Activated T-helper 1 cell treated with anti-CD3 and anti-CD28 coated beads, Interleukin-12 subunit alpha, Interleukin-12 subunit beta, Interleukin-2, Interleukin-4 antibody, amounts not matched to agents 30 ng/mL and 10 ng/mL and 1 ng/mL, durations not matched to agents 14 hours and 24 hours and 36 hours (primary cell): ENCODE measurements around the gene APC2. TPM values are rescaled to one million over a fixed set of nuclear protein-coding genes. Genes with fewer than 3 reads are reported as not detected.

Experiments used
- DNase-seq: peaks from one replicate; pipeline ENCODE4 v3.0.0; 2021; ENCODE audit warnings: low spot score
- H3K27ac Mint-ChIP-seq: one replicate; pipeline ENCODE4 v1.8.0; 2021; ENCODE audit warnings: mild to moderate bottlenecking, mixed read lengths
- H3K27me3 Mint-ChIP-seq: one replicate; pipeline ENCODE4 v1.8.0; 2022; ENCODE audit warnings: mild to moderate bottlenecking, moderate library complexity, mixed read lengths; ENCODE audit not compliant: insufficient read depth
- H3K36me3 Mint-ChIP-seq: one replicate; pipeline ENCODE4 v1.8.0; 2021; ENCODE audit warnings: low read depth, mixed read lengths
- H3K4me1 Mint-ChIP-seq: one replicate; pipeline ENCODE4 v1.8.0; 2021; ENCODE audit warnings: low read depth, mixed read lengths
- H3K4me3 Mint-ChIP-seq: one replicate; pipeline ENCODE4 v1.8.0; 2021; ENCODE audit warnings: mild to moderate bottlenecking, moderate library complexity, mixed read lengths
- H3K9me3 Mint-ChIP-seq: one replicate; pipeline ENCODE4 v1.8.0; 2021; ENCODE audit warnings: mixed read lengths
- intact Hi-C: fragments of 100-400 bp; cut with micrococcal nuclease; formaldehyde crosslinking; loops from one replicate; pipeline ENCODE4 v1.15.1; 2024
- total RNA-seq: library from RNA; stranded (reverse); gene quantifications from 2 replicates; pipeline ENCODE4 v1.2.3, GENCODE V29; 2022

APC2 gene
- total RNA-seq = 0.16 and 0.17 TPM in 2 replicates

GRCh38 chr19:1449467-1450442, at the start of gene APC2:
Gene APC2, plus strand, starts transcription at chr19:1450121. Its CDS starts 2,881 bp downstream, at chr19:1453002.
- no peak for DNase-seq
- Mint-ChIP-seq H3K9me3 (no peaks in the 10 kb centered on the region), H3K27ac (no peak within 1 kb of the TSS), H3K4me3 (no peak within 1 kb of the TSS), H3K36me3 (no peaks in the 10 kb centered on the region), H3K4me1 (peaks cover 7% of the 10 kb centered on the region), H3K27me3 (peaks cover 46% of the 10 kb centered on the region)
- intact Hi-C loops = loop anchor here (5.0 kb wide), 1 partner anchor 318 kb away; no protein-coding TSS in a partner anchor

DNA sequence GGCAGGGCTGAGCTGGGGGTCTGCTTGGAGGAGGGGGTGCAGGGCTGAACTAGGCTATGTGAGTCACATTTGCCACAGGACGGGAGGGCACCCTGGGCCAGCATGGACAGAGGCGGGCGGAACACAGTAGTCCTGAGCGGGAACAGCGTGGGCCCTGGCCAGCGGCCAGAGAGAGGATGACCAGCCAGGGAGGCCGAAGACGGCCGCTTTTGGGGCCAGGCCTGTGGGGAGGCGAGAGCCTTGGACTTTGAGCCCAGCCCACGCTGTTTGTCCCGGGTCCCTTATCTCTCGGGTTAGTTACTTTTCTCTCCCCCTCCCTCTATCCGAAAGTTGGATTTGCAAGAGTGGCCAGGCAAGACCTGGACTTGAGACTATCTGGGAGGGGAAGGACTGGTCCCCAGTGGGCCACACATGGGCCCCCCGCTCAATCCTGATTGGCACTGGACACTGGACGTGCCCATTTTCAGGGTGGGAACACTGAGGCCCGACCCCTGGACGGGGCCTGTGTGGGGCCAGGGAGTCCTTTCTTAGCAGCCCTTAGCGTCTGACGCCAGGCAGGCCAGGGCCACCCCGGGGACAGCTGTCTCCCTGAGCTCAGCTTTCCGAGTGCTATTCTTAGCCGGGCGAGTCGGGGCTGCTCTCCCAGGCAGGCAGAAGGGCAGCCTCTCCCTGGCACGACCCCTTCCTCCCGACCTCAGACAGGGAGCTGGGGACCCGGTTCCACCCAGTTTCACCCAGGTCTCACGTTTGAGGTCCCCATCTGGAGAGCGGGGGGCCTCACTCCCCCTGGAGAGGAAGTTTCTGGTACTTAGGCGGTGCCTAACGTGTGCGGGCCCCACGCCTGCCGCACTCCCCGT, 49.4 kb upstream of the APC2 start:
- H3K36me3 Mint-ChIP-seq = no peaks in the 10 kb centered on the region
- H3K4me1 Mint-ChIP-seq = peaks cover 5% of the 10 kb centered on the region
- peak overlapping the region; percentile 73 for H3K4me3 Mint-ChIP-seq
- intact Hi-C loops = no loop called here
- H3K27ac Mint-ChIP-seq = no peak overlapping the region
- peaks cover 7% of the 10 kb centered on the region for H3K27me3 Mint-ChIP-seq
- H3K9me3 Mint-ChIP-seq = no peaks in the 10 kb centered on the region
- no peak for DNase-seq

GRCh38 chr19:1401138-1401888, 48.6 kb upstream of the APC2 start, which contains the start of gene GAMT:
Gene GAMT, minus strand, starts transcription at chr19:1401542. Its CDS starts 66 bp downstream, at chr19:1401476.
- Mint-ChIP-seq H3K36me3 (no peaks in the 10 kb centered on the region), H3K27ac (no peak within 1 kb of the TSS), H3K9me3 (no peaks in the 10 kb centered on the region), H3K4me3 (peak within 1 kb of the TSS; percentile 73), H3K4me1 (peaks cover 5% of the 10 kb centered on the region), H3K27me3 (peaks cover 7% of the 10 kb centered on the region)
- DNase-seq = peak; percentile 54
- intact Hi-C loops = no loop called here

DNA sequence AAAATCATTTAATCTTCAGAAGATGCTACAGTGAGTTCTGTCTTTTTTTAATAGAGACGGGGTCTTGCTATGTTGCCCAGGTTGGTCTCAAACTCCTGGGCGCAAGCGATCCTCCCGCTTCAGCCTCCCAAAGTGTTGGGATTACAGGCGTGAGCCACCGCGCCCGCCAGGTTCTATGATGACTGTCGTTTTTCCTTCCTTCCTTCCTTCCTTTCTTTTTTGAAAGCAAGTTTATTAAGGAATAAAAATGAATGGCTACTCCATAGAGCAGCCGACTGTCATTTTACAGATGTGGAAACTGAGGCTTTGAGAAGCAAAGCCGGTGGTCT, 48.1 kb upstream of the APC2 start:
- H3K36me3 Mint-ChIP-seq = no peaks in the 10 kb centered on the region
- H3K9me3 Mint-ChIP-seq = no peaks in the 10 kb centered on the region
- DNase-seq = no peak
- peak overlapping the region; percentile 51 for H3K4me3 Mint-ChIP-seq
- intact Hi-C loops = no loop called here
- peaks cover 7% of the 10 kb centered on the region for H3K27me3 Mint-ChIP-seq
- H3K27ac Mint-ChIP-seq = no peak overlapping the region
- H3K4me1 Mint-ChIP-seq = peaks cover 10% of the 10 kb centered on the region

GRCh38 chr19:1402411-1403070, 47.4 kb upstream of the APC2 start:
- Mint-ChIP-seq H3K27me3 (peaks cover 7% of the 10 kb centered on the region), H3K9me3 (no peaks in the 10 kb centered on the region), H3K36me3 (no peaks in the 10 kb centered on the region), H3K27ac (no peak overlapping the region), H3K4me1 (peaks cover 10% of the 10 kb centered on the region), H3K4me3 (peak overlapping the region; percentile 76)
- DNase-seq = no peak
- intact Hi-C loops = no loop called here

DNA sequence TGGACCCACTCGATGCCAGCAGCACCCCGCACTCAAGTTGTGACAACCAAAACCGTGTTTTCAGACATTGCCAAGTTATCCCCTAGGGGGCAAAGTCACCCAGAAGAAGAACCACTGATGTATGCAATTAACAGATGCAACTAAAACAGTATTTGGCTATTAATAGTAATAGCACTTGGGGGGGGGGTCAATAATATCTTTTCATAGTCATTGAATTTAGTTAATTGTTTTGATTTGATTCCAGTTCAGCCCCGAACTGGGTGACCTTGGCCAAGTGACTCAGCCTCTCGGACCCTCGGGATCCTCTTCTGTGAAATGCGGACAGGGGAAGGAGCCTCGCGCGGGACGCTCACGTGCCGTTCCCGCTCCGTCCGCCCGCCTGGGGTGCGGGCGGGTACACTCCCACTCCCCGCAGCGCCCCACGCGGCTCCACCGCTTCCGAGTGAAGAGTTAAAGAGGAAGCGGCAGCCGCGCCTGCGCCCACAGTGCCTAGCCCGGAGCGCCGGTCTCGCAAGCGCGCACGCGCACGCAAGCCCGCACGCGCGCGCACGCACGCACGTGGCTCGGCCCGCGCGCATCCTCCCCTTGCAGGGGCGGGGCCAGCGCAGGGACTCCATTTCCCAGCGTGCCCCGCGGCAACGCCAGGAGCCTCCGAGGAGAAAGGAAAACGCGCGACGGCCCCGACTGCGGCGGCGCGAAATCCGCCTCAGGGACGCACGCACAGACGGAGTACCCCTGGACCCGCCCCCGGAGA, 43.0 kb upstream of the APC2 start:
- H3K27me3 Mint-ChIP-seq = peaks cover 7% of the 10 kb centered on the region
- H3K4me3 Mint-ChIP-seq = peak overlapping the region; percentile 76
- no peaks in the 10 kb centered on the region for H3K9me3 Mint-ChIP-seq
- peaks cover 14% of the 10 kb centered on the region for H3K36me3 Mint-ChIP-seq
- H3K4me1 Mint-ChIP-seq = peaks cover 33% of the 10 kb centered on the region
- intact Hi-C loops = loop anchor here (1.0 to 5.0 kb wide), 8 partner anchors 24 to 1375 kb away; partner anchors contain the start of genes FAM174C, KLF16, NDUFS7 and PCSK4
- peak overlapping the region; percentile 83 for H3K27ac Mint-ChIP-seq
- DNase-seq = peak; percentile 100

DNA sequence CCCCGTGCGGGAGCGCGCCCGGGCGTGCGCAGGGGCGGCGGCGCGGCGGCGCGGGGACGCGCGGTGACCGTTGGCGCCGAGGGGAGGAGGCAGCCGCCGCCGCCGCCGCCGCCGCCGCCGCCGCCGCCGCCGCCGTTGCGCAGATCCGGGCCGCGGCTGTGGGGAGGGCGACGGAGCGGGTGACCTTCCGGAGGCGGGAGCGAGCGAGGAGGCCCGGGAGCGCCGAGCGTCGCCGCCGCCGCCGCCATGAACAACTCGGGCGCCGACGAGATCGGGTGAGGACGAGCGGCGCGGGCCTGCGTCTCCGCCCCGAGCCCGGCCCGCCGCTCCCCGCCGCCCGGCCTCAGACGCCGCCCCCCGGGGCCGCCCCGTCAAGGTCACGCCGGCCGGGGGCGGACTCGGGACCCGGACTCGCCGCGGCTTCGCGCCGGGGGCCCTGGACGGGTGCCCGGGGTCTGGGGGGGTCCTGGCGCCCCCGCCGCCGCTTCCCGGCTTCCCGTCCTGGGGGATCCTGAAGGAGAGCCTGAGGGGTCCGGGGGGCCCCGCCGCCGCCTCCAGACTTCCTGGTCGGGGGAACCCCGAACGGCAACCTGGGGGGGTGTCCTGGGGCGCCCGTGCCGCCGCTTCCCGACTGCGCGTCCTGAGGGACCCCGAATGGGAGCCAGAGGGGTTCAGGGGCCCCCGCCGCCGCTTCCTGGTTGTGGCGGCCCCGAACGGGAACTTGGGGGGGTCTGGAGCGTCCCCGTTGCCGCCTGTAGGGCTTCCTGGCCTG, 42.2 kb upstream of the APC2 start, which contains the start of gene DAZAP1:
Gene DAZAP1, plus strand, starts transcription at position 59 of the 772 bp plus-strand sequence. Its CDS starts 188 bp downstream, at position 247.
- DNase-seq = no peak
- intact Hi-C loops = loop anchor here (1.0 to 5.0 kb wide), 8 partner anchors 24 to 1375 kb away; partner anchors contain the start of genes FAM174C, KLF16, NDUFS7 and PCSK4
- peak within 1 kb of the TSS; percentile 98 for H3K4me3 Mint-ChIP-seq

DNA sequence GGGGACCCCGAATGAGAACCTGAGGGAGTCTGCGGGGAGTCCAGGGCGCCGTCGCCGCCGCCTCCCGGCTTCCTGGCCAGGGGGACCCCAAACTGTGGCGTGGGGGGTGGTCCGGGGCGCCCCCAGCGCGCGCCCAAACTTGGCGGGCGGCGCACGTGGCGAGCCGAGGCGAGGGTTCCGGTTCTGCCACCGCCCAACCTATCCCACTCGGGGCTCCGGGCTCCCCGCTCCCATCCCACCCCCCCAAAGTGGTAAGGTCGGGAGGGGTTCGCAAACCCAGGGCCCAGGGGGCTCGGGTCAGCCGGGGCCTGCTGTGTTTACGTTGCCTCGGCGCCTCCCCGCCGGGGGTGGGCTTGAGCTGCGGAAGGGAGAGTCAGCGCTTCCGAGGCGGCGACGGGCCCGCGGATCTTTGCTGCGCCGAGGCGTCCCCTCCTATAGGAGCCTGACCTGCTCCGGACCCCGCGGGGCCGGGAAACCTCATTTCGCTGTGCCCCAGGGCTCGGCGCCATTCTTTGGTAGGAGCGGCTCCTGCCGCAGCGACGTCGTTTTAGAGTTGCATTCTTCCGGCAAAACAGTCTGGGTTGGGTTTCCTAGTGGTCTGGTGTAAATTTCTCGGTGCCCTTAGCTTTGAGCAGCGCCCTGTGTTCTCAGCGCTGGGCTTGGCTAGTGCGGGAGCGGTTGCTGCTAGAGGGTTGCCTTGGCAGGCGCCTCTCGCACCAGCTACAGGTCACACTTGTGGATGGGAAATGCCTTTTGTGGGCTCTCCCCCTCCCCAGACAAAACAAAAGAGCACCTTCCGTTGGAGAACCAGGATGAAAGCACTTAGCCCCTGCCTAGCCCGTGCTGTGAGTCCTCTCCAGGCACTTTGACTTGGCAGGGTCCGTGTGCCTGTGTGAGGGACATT, 41.4 kb upstream of the APC2 start:
- H3K27ac Mint-ChIP-seq = peak overlapping the region; percentile 98
- H3K4me1 Mint-ChIP-seq = peaks cover 31% of the 10 kb centered on the region
- no peaks in the 10 kb centered on the region for H3K9me3 Mint-ChIP-seq
- peaks cover 14% of the 10 kb centered on the region for H3K36me3 Mint-ChIP-seq
- intact Hi-C loops = loop anchor here (5.0 kb wide), 2 partner anchors 454 to 1374 kb away; partner anchors contain the start of genes KLF16 and SGTA
- peaks cover 3% of the 10 kb centered on the region for H3K27me3 Mint-ChIP-seq
- peak overlapping the region; percentile 98 for H3K4me3 Mint-ChIP-seq
- DNase-seq = peak; percentile 49

More for the DNA sequence above, 42.2 kb upstream of the APC2 start, which contains the start of gene DAZAP1:
- peaks cover 6% of the 10 kb centered on the region for H3K27me3 Mint-ChIP-seq
- no peaks in the 10 kb centered on the region for H3K9me3 Mint-ChIP-seq
- peaks cover 14% of the 10 kb centered on the region for H3K36me3 Mint-ChIP-seq
- peaks cover 31% of the 10 kb centered on the region for H3K4me1 Mint-ChIP-seq
- H3K27ac Mint-ChIP-seq = peak within 1 kb of the TSS; percentile 83

DNA sequence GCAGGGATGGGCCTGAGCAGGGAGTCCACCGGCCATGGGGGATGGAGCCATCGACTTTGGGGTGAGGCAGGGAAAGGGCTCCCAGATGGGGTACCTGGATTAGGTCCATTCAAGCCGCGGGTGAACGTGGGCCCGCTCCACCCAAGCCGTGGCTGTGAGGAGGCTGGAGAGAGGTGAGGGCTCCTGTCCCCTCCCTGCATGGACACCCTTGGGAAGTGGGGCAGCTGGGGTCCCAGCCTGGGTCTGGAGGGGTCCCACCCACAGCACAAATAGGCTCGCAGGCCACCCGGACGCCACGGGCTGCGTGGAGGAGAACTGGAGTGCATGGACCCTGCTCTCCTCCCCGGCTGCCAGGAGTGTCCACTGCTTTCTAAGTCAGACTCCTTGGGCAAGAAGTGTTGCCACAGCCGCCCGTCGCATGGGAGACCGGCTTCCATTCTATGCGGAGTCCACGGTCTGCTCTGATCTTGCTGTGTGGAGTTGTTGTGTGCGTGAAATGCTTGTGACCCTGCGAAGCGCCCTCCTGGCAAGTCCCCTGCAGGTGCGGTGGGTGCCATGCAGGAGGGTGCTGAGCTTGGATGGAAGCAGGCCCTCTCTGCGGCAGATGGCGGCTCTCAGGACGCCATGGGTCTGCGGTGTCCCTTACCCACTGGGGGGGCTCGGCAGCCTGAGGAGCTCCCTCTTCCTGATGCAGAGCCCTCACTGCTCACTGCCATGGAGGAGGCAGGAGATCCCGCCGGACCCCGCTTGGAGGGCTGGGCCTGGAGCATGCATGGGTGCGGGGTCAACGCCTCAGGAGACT, 40.5 kb upstream of the APC2 start:
- H3K36me3 Mint-ChIP-seq = peaks cover 14% of the 10 kb centered on the region
- DNase-seq = no peak
- H3K4me1 Mint-ChIP-seq = peaks cover 33% of the 10 kb centered on the region
- H3K9me3 Mint-ChIP-seq = no peaks in the 10 kb centered on the region
- intact Hi-C loops = loop anchor here (5.0 kb wide), 2 partner anchors 453 to 1373 kb away; partner anchors contain the start of genes KLF16 and SGTA
- H3K27me3 Mint-ChIP-seq = no peaks in the 10 kb centered on the region
- H3K27ac Mint-ChIP-seq = peak overlapping the region; percentile 98
- peak overlapping the region; percentile 98 for H3K4me3 Mint-ChIP-seq
